CD4-positive, alpha-beta T cell treated with Interleukin-1 beta for 1 hour (primary cell): Measurements from ENCODE around the gene PPP4R1.

Experiments
- DNase-seq, 2 donors: peaks; one replicate each; pipeline ENCODE4 v3.0.0-alpha.2; 2020 to 2022

Gene PPP4R1

DNA sequence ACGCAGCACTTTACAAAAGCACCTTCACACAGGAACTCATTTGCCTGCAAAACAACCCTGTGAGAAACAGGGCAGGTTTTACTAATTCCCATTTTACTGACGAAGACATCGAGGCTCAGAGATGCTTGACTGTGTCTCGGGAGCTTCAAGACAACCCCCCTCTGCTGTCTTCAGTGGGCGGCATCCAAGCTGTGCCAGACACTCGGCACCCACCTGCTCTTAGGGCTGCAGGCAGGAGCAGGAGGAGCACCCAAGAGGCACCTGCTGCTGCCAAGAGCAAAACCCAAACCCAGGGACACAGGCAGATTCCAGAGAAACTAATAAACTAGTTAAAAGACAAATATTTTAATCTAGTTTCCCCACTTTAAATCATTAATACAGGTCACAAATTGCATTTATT, 67.9 kb downstream of the PPP4R1 start:
- no peak for DNase-seq

DNA sequence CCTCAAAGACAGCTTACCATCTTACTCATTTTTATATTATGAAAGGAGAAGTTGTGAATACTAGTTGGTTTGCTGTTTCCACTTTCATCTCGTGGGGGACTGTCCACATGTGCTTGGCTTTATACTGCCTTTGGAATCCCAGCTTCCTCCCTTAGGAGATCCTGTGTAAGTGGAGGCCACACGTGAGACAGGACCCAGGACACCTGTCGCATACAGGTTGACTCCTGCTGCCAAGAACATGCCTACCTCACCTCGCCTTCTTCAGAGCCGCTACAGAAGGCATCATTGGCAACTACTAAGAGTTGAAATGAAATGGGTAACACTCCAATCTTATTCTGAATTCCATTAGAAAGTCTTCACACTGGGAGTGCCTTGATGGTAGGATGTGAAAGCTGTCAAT, 69.3 kb downstream of the PPP4R1 start:
- DNase-seq: no peak

DNA sequence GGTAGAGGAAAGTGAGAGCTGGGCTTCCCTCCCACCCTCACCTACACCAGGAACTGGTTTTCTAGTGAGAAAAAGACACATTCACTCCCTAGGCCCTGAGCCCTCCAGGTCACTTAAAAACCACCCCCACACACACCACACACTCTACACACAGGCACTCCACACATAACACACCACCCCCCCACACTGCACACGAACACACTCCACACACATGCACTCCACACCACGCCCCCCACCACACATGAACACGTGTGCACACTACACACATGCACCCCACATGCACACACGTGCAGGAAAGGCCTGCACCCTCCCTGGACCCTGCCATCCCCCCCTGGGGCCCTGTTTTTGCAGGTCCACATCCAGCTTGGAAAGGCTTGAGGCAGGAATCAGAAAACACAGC, 71.4 kb downstream of the PPP4R1 start:
- DNase-seq: no peak

DNA sequence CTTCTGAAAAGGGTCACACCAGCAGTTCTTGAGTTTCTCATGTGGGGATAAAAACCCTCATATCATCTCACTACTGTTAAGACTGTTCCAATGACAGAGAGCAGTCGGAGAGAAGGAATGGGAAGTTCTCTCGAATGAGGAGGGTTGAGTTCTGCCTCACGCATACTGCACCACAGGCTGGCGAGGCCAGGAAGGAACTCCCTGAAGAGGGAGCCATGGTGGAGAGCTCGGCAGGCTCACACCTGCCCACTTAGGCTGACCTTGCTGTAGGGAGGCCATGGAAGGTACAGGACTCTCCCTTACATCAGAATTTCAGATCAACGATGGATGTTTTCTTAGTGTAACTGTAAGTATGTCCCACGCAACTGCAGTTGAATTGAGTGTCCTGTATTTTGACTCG, 74.4 kb downstream of the PPP4R1 start:
- DNase-seq: no peak

DNA sequence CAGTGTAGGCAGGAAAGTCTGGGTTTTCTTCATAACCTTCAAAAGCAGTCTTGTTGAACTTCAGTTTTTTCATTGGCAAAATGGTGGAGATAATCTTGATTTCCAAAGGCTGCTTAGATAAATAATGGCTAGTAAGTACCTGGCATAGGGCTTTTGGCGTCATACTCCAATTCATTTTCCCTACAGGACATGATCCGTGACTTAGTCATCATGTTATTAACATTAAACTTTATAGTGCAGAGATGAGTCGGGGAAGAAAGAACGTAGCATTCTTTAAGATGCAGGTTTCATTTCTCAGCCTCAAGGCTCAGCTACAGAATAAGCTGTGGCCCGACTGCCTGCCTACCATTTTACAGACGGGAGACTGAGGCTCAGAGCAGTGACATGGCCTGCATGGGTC, 75.1 kb downstream of the PPP4R1 start:
- DNase-seq: no peak

DNA sequence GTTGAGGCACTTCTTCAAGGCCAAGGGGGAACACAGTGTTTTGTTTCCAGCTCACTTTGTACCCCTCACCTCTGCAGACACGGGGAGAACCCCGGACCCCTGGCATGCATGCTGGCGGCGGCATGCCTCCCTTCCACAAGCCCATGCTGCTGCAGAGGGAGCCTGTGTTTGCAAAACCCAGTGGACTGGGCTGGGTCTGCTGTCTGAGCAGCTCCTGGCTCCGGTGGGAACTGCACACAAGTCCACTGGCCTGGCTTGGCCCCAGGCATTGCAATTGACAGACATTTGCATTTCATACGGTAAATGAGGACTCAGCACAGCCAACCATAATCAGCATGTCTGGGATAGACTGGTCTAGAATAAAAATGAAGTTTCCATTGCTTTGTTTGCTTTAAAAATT, 76.7 kb downstream of the PPP4R1 start:
- no peak for DNase-seq

DNA sequence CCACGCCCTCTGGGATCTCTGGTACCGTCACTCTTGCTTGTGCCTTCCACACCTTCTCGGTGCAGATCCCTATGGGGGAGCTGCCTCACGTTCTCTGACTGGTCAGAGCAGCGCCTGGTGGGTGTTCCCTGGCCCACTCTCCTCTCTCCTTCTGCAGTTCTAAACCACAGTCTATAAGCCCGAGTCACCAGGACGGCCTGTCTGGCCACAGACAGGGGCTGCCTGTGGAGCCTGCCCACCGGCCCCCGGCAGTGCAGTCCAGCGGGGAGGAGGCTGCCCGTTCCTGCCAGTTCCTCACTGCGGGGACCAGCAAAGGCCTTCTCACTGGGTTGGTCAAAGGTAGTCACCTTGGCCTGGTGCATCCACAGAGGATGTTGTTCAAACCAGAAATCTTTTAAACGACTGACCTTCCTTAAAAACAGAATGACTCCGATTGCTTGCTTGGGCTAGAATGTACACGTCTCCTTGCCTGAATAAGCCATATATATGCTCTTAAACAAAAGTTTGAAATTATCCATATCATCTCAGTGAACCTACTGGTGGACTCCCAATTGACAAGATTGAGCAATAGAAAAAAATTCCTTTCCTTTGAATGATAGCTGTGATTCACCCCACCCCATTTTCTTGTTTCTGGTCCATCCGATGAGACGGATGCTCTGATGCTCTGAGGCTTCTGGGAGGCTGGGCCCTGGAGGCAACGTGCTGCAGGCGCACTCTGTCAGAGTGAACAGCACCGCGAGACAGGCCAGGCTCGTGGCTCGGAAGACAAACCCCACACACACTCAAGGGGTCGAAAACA, 77.8 kb downstream of the PPP4R1 start:
- DNase-seq: no peak

DNA sequence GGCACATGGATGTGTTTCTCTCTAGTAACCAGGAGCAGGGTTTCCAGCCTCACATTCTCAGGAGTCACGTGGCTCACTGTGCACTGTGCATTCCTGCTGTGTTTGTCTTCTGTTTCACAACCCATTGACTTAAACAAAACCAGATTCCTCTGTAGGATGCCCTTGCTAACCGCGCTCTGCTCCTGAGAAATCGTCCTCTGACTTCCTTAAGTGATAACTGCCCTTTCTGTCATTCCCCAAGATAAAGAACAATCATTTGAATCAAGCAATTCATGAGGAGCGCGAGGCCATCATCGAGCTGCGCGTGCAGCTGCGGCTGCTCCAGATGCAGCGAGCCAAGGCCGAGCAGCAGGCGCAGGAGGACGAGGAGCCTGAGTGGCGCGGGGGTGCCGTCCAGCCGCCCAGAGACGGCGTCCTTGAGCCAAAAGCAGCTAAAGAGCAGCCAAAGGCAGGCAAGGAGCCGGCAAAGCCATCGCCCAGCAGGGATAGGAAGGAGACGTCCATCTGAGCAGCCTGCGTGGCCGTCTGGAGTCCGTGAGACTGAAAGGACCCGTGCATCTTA, 78.8 kb downstream of the PPP4R1 start:
- DNase-seq: no peak

DNA sequence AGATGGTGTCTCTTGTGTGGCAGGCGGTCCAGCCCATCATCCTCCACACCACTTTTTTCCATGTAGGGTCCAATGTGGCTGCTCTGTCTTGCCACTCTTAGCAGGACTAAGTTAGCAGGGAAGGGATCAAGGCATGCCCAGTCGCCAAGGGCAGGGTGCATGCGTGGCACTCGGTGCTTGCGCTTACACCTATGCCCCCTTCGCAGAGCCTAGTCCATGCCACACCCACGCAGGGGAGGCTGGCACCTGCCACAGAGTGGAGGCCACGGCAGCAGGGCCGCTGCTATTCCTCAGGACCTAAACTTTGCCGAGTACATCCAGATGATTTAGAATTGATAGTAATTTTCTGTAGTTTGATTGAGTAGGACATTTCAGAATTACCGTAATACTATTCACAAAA, 79.5 kb downstream of the PPP4R1 start:
- no peak for DNase-seq

DNA sequence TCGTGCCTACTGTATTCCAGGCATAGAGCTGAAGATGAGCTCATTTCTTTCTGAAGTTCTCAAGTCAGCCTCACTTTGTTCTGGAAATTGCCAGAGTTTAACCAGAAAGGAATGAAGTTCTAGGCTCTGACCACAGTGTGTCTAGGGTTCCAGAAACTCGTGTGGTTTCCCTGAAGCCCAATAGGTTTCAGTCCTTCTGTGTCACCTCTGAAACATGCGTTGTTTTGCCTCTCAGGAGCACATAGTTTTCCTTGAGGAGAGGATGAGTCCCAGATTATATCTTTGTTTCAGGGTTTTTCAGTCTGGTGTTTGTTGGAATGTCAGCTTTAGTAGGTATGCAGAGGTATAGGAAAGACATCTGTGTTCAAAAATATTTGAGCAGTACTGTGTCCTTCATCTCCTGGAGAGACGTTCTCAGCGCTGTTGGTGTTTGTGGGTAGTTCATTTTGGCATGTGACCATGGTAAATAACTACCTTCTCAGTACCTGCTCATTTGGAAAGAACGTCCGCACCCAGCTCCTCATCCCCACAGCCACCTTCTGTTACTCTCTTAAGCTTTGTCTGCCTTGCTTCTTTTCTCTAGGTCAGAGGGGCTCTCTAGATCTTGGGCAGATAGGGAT, 82.5 kb downstream of the PPP4R1 start:
- no peak for DNase-seq

DNA sequence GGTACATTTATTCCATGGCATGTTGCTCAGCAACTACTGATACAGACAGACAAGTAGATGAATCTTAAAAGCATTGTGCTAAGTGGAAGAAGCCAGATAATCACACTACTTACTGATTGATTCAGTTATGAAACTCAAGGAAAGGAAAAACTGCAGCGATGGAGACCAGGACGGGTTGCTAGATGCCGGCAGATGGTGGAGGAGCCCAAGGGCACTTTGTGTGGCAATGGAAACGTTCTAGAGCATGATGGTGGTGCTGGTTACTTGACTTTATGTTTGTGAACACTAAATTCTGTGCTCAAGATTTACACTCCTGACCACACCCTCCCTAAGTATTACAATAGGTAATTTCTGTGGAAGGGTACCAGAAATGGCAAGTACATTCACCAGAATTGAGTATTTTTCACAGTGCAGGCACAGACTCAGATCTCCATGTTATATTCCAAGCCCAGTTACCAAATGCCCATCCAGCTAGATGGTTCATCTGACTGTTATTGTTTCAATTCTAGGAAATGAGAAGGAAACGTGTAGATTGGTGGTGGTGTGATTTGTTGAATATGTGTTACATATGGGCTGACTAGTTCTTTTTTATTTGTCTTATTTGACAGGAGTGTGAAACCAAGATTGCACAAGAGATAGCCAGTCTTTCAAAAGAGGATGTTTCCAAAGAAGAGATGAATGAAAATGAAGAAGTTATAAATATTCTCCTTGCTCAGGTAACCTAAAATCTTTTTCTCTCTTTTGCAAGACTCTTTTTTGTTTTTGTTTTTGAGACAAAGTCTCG, 83.9 kb downstream of the PPP4R1 start:
- no peak for DNase-seq

DNA sequence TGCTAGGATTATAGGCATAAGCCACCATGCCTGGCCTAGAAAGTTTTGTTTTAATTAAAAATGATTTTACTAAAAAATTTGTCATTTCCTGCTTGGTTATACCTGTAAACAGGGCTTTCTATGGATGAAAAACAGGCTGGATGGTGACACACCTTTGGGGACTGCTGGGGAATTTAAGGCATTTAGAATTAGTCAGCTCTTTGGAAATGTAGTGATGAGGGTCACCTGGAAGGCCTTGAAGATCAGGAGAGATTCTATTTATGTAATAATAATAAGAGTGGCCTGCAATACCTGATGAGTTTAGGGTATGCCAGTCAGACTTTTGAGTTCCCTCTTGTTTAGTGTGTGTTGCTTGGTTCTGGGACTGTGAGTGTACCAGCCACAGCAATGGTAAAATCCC, 87.9 kb downstream of the PPP4R1 start:
- DNase-seq: no peak

DNA sequence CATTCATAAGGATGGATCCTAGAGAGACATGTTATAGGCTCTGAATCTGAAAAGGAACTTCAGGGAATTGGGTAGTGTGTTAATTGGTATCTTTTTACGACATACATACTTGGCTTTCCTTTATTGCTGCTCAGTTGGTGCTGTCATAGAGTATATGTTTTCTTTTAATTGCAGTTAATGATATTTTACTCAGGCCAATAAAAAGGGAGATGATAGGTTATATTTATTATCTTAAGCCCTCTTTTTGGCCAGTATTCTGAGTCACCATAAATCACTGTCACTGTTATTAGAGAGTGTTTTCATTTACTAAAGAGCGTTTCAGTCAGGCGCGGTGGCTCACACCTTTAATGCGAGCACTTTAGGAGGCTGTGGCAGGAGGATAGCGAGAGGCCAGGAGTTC, 91.4 kb downstream of the PPP4R1 start:
- no peak for DNase-seq

DNA sequence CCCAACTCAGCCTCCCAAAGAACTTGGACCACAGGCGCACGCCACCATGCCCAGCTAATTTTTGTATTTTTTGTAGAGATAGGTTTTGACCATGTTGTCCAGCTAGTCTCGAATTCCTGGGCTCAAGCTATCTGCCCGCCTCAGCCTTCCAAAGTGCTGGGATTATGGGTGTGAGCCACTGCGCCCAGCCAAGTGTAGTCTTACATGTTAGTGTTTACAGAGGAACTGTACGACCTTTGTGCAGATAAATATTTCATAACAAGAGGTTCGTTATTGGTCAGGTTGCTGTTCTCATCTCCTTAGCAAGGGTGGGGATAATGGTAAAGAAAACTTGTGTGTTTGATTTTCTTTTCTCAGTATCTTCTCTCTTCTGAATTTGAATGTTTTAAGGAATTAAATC, 92.6 kb downstream of the PPP4R1 start:
- no peak for DNase-seq

DNA sequence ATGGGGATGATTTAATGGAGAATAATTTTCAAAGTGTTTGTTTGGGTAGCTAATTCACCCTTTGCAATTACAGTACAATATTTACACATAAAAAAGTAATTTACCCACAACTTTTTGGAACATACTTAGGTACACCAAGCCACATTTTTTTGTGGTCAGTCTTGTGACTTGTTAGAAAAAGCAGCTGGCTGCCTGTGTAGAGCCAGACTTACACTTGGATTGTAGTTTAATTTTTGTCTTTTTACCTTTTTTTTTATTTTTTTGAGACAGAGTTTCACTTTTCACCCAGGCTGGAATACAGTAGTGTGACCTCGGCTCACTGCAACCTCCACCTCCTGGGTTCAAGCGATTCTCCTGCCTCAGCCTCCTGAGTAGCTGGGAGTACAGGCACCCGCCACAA, 93.7 kb downstream of the PPP4R1 start:
- DNase-seq: no peak

DNA sequence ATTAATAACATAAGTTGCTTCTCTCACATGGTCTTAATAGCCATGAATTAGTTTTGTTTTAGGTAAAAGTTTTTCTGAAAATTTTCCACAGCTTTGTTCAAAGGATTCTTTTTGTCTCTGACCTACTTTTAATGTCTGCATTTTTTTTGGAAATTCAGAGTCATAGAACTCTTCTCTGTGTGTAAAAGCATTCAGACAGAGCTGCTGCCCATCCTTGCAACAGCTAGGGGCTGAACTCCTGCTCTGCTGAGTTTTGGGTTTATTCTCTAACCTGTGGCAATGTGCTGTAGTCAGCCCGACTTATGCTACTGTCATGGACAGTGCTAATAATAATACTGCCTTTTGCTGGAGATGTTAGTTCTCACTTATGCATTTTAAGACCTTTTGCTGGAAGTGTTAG, 95.0 kb downstream of the PPP4R1 start:
- no peak for DNase-seq

DNA sequence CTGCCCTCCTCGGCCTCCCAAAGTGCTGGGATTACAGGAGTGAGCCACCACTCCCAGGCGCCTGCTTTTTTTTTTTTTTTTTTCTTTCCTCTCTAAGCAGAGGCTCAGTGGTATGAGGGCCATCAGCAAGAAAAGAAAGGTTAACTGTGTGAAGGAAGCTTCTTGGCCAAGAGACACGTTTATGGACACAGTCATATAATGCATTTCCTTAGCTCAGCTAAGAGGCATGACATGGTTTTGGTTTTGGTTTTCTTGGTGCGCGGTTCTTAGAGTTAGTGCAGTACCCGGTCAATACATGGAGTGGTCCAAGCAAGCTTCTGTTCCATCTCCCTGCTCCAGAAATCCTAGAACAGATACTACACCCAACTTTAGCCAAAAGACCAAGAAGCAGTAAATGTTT, 96.5 kb downstream of the PPP4R1 start:
- DNase-seq: no peak

DNA sequence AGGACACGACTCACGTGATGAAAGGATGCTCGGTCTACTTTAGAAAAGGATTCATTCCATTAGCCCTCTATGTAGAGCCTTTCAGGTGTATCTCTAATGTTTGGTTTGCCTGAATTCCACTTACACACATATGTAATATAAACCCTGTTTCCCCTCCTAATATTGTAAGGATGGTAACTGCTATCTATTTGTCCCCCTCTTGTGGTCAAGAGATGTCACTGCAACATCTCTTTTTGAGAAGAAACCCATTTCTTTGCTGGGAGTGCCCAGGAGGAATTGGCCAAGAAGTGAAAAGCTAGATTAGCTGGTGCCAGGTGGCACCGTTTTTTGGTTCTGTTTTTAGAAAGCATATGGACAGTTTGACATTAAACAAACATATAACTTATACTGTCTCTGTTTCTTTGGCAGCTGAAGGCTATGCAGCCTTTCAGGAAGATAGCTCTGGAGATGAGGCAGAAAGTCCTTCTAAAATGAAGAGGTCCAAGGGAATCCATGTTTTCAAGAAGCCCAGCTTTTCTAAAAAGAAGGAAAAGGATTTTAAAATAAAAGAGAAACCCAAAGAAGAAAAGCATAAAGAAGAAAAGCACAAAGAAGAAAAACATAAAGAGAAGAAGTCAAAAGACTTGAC, 97.8 kb downstream of the PPP4R1 start:
- DNase-seq: peak; percentile 6 to 52

DNA sequence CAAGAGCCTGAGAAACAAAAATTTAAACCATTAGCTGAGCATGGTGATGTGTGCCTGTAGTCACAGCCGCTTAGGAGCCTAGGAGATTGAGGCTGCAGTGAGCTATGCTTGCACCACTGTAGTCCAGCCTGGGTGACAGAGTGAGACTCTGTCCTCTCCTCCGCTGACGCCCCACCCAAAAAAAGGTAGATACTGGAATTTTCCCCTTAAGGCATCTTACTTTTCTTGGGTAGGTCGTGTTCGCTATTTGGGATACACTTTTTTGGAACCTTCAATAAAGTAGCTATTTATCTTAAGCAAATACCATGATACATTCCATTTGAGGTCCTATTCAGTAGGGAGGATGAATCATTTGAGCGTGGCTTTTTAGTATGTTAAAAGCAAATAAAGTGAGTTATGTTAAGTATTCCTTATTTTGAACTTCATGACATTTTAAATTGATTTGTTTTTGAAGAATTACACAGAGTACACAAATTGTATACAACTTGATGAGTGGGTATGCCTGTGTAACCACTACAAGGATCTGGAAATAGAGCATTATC, 100.3 kb downstream of the PPP4R1 start:
- no peak for DNase-seq

DNA sequence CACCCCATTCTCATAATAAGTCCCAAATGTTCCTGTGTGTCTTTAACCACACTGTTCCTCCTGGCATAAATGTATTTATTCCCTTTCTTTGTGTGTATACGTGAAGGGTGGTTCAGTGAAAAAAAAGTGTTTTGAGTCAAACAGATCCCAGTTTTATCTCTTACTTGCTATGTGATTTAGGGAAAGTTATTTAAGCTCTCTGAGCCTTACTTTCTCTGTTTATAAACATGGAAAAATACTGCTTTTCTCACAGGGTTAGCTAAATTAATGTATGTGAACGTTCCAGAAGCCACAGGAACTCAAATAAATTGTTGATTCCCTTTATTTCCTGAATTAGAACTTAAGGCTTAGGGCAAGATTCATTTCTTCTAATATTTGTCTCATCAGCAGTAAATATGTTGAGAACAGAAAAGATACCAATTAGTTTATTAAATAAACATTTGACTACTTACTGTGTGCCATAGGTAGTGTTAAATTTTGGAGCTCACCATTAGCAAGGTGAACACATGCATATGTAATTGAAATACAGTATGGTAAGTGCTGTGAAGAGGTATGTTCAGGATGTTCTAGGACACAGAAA, 105.8 kb downstream of the PPP4R1 start:
- no peak for DNase-seq

DNA sequence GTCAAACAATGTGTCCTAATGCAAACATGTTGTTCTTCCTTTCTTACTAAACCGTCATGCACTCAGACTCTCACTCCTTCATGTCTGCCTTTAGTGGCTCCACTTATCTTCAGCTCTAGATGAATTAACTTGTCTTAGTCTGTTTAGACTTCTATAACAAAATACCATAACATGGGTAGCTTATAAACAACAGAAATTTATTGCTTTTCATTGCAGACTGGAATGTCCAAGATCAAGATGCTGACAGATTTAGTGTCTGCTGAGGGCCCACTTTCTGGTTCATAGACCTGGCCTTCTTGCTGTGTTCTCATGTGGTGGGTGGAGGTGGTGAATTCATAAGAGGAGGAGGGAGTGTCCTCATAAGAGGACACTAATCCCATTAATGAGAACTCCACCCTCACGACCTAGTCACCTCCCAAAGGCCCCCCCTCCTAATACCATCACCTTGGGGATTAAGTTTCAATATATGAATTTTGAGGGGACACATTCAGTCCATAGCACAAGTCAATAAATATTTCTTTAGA, 106.7 kb downstream of the PPP4R1 start:
- no peak for DNase-seq

DNA sequence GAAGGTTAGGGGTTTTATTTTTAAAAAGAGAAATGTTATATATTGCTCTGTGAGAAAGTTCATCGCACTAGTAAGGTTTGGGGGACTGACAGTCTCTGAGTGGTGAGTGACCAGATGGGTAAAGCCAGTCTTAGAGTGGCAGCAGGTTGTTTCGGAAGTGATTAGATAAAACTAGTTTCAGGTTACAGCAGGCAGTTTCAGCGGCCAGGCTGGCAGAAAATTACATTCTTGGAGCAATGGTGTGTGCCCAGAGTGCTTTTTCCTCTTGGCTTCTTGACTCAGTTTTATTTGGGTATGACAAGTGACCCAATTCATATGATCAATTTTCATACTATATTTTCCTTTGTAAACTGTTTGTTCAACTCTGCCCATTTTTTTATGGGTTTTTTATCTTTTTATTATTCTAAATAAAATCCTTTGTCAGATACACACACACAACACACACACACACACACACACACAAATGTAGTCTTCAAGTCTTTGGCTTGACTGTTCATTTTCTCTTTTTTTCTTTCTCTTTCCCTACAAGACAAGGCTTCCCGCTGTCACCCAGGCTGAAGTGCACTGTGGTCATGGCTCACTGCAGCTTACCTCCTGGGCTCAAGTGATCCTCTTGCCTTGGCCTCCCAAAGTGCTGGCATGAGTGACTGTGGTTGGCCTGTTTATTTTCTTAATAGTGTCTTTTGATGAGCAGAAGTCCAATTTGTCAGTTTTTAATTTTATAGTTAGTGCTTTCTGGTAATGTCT, 108.1 kb downstream of the PPP4R1 start:
- DNase-seq: no peak
